CD4-positive, alpha-beta memory T cell (primary cell): ENCODE data around the gene NEK10. TPM values are rescaled to one million over a fixed set of nuclear protein-coding genes. Genes with fewer than 3 reads are reported as not detected.

Experiments used
- CTCF ChIA-PET: fragments of 350-600 bp; sonication (Branson Sonifier 250); formaldehyde crosslinking; loops from one replicate; lab custom pipeline; 2021; ENCODE audit warnings: inconsistent platforms; ENCODE audit not compliant: partially characterized antibody; lab: Charles Lee
- POLR2A ChIA-PET: fragments of 350-600 bp; sonication (Branson Sonifier 250); formaldehyde crosslinking; loops from one replicate; lab custom pipeline; 2021; ENCODE audit not compliant: partially characterized antibody; lab: Charles Lee
- DNase-seq, 5 donors: peaks; one replicate each; pipeline versions ENCODE4 v3.0.0 to v3.0.0-alpha.2; 2020 to 2022; ENCODE audit warnings: mixed read lengths in 1 of 5
- H3K27ac ChIP-seq: one replicate; pipeline ENCODE4 v1.7.0; 2013; ENCODE audit warnings: low read depth, low read length
- H3K27me3 ChIP-seq: 2 replicates; pipeline ENCODE4 v1.7.0; 2013; ENCODE audit warnings: mild to moderate bottlenecking, low read length, moderate library complexity; ENCODE audit not compliant: insufficient read depth
- H3K36me3 ChIP-seq: 2 replicates; pipeline ENCODE4 v1.7.0; 2013; ENCODE audit warnings: mild to moderate bottlenecking, low read length, moderate library complexity; ENCODE audit not compliant: insufficient read depth
- H3K4me1 ChIP-seq: 2 replicates; pipeline ENCODE4 v1.7.0; 2013; ENCODE audit warnings: mild to moderate bottlenecking, low read length, moderate library complexity; ENCODE audit not compliant: insufficient read depth
- H3K4me3 ChIP-seq, 2 donors: one replicate each; pipeline ENCODE4 v1.7.0; 2013; ENCODE audit warnings: low read length in 2 of 2, mild to moderate bottlenecking in 1 of 2
- H3K9me3 ChIP-seq, 2 donors: one replicate each; pipeline ENCODE4 v1.7.0; 2013; ENCODE audit warnings: low read length in 2 of 2, control low read depth in 1 of 2; ENCODE audit not compliant: control insufficient read depth in 1 of 2
- H3K27ac Mint-ChIP-seq, 7 donors: one replicate each; pipeline ENCODE4 v1.8.0; 2020 to 2021; ENCODE audit warnings: mixed read lengths in 7 of 7, mild to moderate bottlenecking in 6 of 7, inconsistent platforms in 3 of 7, moderate library complexity in 3 of 7
- H3K27me3 Mint-ChIP-seq, 2 donors: one replicate each; pipeline ENCODE4 v1.8.0; 2020 to 2021; ENCODE audit warnings: mixed read lengths in 2 of 2
- H3K36me3 Mint-ChIP-seq, 2 donors: one replicate each; pipeline ENCODE4 v1.8.0; 2020 to 2021; ENCODE audit warnings: mixed read lengths in 2 of 2, inconsistent platforms in 1 of 2, mild to moderate bottlenecking in 1 of 2
- H3K4me1 Mint-ChIP-seq, 4 donors: one replicate each; pipeline ENCODE4 v1.8.0; 2020 to 2021; ENCODE audit warnings: mixed read lengths in 4 of 4, mild to moderate bottlenecking in 1 of 4
- H3K4me3 Mint-ChIP-seq, 8 donors: one replicate each; pipeline ENCODE4 v1.8.0; 2020 to 2021; ENCODE audit warnings: mixed read lengths in 8 of 8, mild to moderate bottlenecking in 7 of 8, moderate library complexity in 6 of 8, inconsistent platforms in 3 of 8
- H3K9me3 Mint-ChIP-seq, 8 donors: one replicate each; pipeline ENCODE4 v1.8.0; 2020 to 2021; ENCODE audit warnings: mixed read lengths in 8 of 8, mild to moderate bottlenecking in 5 of 8, inconsistent platforms in 3 of 8, moderate library complexity in 1 of 8
- intact Hi-C: fragments of 100-400 bp; cut with micrococcal nuclease; formaldehyde crosslinking; loops from one replicate; pipeline ENCODE4 v1.15.1; 2023
- polyA plus RNA-seq, 2 donors: library from polyadenylated mRNA; unstranded; fragments of 300-500 nt; fragmentation: Illumina TruSeq; gene quantifications; one replicate each; pipeline ENCODE4 v1.2.3, GENCODE V29; 2021
- total RNA-seq, 2 experiments: library from RNA; stranded (reverse); gene quantifications; one replicate each; pipeline ENCODE4 v1.2.3, GENCODE V29; 2021

NEK10 gene
- total and polyA plus RNA-seq, 4 experiments from 2014 or later, result 0.10 to 2.7 (median 1.4) TPM; not detected in 1

DNA sequence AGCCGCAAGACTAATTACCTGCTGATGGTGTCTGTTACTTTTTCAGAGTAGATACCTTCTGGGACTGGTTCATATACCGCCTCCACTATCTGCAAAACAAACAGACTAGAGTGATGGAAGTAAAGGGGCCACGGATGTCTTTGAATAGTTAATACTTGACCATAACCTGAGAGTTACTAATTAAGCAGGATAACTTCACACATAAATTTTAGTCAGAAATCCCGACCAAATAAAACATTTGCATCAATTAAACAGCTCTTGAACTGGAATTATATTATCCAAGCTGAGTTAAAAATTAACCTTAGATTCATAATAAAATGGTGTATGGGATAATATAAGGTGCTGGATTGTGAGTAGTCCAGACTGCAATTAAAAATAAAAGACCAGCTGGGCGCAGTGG, 167.7 kb downstream of the NEK10 start:
- no peak overlapping the region for H3K27ac Mint-ChIP-seq
- H3K36me3 Mint-ChIP-seq, result no peaks in the 10 kb centered on the region
- H3K4me3 Mint-ChIP-seq, result no peak overlapping the region
- H3K4me3 ChIP-seq, result no peak overlapping the region
- no peaks in the 10 kb centered on the region for H3K36me3 ChIP-seq
- POLR2A ChIA-PET, result no interaction called here
- no peak overlapping the region for H3K27ac ChIP-seq
- no peaks in the 10 kb centered on the region for H3K4me1 ChIP-seq
- CTCF ChIA-PET, result interaction anchor here (1.6 kb wide), 1 partner anchor 67 kb away, joined by 3 read pairs; no protein-coding TSS in a partner anchor
- intact Hi-C loops, result no loop called here
- H3K9me3 Mint-ChIP-seq, result peaks cover 0 to 16% (median 2%) of the 10 kb centered on the region in 8 donors
- H3K4me1 Mint-ChIP-seq, result no peaks in the 10 kb centered on the region
- no peaks in the 10 kb centered on the region for H3K27me3 Mint-ChIP-seq
- H3K27me3 ChIP-seq, result no peaks in the 10 kb centered on the region
- no peaks in the 10 kb centered on the region for H3K9me3 ChIP-seq
- no peak for DNase-seq

- Mint-ChIP-seq H3K9me3 (peaks cover 0 to 16% (median 2%) of the 10 kb centered on the region in 8 donors), H3K4me1 (no peaks in the 10 kb centered on the region), H3K27ac (no peak overlapping the region), H3K4me3 (no peak overlapping the region), H3K36me3 (no peaks in the 10 kb centered on the region), H3K27me3 (no peaks in the 10 kb centered on the region)
- H3K9me3 ChIP-seq, result no peaks in the 10 kb centered on the region
- no peak overlapping the region for H3K27ac ChIP-seq
- ChIA-PET CTCF (interaction anchor here (1.6 kb wide), 1 partner anchor 66 kb away, joined by 3 read pairs; no protein-coding TSS in a partner anchor), POLR2A (no interaction called here)
- H3K36me3 ChIP-seq, result no peaks in the 10 kb centered on the region
- no peaks in the 10 kb centered on the region for H3K27me3 ChIP-seq
- DNase-seq, result no peak
- H3K4me3 ChIP-seq, result no peak overlapping the region
- intact Hi-C loops, result no loop called here
- no peaks in the 10 kb centered on the region for H3K4me1 ChIP-seq
Observed at GRCh38 chr3:27200721-27201489, 168.3 kb downstream of the NEK10 start.

- Histone ChIP-seq H3K36me3 (no peaks in the 10 kb centered on the region), H3K4me3 (no peak overlapping the region), H3K4me1 (no peaks in the 10 kb centered on the region), H3K9me3 (no peaks in the 10 kb centered on the region), H3K27ac (no peak overlapping the region), H3K27me3 (no peaks in the 10 kb centered on the region)
- intact Hi-C loops, result no loop called here
- CTCF ChIA-PET, result no interaction called here
- Mint-ChIP-seq H3K27ac (no peak overlapping the region), H3K4me1 (no peaks in the 10 kb centered on the region), H3K4me3 (no peak overlapping the region), H3K9me3 (peaks cover 0 to 10% (median 0%) of the 10 kb centered on the region in 8 donors), H3K27me3 (no peaks in the 10 kb centered on the region), H3K36me3 (no peaks in the 10 kb centered on the region)
- no peak for DNase-seq
- POLR2A ChIA-PET, result no interaction called here
Observed at GRCh38 chr3:27194861-27195483, 174.2 kb downstream of the NEK10 start.

DNA sequence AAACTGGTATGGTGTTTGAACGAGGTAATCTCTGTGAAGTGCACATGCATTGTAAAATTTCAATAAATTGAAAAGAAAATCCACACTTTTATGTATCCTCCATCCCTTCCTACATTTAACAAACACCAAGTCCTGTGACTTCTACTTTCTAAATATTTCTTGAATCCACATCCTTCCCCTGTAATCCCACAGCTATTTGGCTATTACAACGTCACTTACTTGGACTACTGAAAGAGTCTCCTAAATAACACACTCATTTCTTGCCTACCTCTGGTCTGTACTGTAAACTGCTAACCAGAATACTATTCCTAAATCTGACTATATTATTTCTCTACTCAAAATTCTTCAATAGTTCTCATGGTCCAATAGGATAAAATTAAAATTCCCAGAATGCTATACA, 176.1 kb downstream of the NEK10 start:
- Mint-ChIP-seq H3K36me3 (no peaks in the 10 kb centered on the region), H3K4me1 (no peaks in the 10 kb centered on the region), H3K27ac (no peak overlapping the region), H3K27me3 (no peaks in the 10 kb centered on the region), H3K4me3 (no peak overlapping the region), H3K9me3 (peaks cover 0 to 5% (median 0%) of the 10 kb centered on the region in 8 donors)
- DNase-seq, result no peak
- intact Hi-C loops, result no loop called here
- Histone ChIP-seq H3K4me3 (no peak overlapping the region), H3K27ac (no peak overlapping the region), H3K4me1 (no peaks in the 10 kb centered on the region), H3K36me3 (no peaks in the 10 kb centered on the region), H3K9me3 (no peaks in the 10 kb centered on the region), H3K27me3 (no peaks in the 10 kb centered on the region)
- POLR2A ChIA-PET, result no interaction called here
- CTCF ChIA-PET, result no interaction called here

- H3K4me3 Mint-ChIP-seq, result no peak overlapping the region
Observed at GRCh38 chr3:27186013-27186412, 183.2 kb downstream of the NEK10 start.

GRCh38 chr3:27185231-27185989, 183.8 kb downstream of the NEK10 start:
- Histone ChIP-seq H3K36me3 (no peaks in the 10 kb centered on the region), H3K27ac (no peak overlapping the region), H3K4me3 (no peak overlapping the region), H3K9me3 (no peaks in the 10 kb centered on the region), H3K4me1 (no peaks in the 10 kb centered on the region), H3K27me3 (no peaks in the 10 kb centered on the region)
- Mint-ChIP-seq H3K27me3 (no peaks in the 10 kb centered on the region), H3K9me3 (no peaks in the 10 kb centered on the region), H3K4me3 (no peak overlapping the region), H3K4me1 (no peaks in the 10 kb centered on the region), H3K27ac (no peak overlapping the region), H3K36me3 (no peaks in the 10 kb centered on the region)
- CTCF ChIA-PET, result no interaction called here
- intact Hi-C loops, result no loop called here
- DNase-seq, result no peak
- POLR2A ChIA-PET, result no interaction called here

More at GRCh38 chr3:27186013-27186412, 183.2 kb downstream of the NEK10 start:
- no peaks in the 10 kb centered on the region for H3K9me3 ChIP-seq
- Mint-ChIP-seq H3K27ac (no peak overlapping the region), H3K27me3 (no peaks in the 10 kb centered on the region), H3K4me1 (no peaks in the 10 kb centered on the region), H3K9me3 (no peaks in the 10 kb centered on the region), H3K36me3 (no peaks in the 10 kb centered on the region)
- intact Hi-C loops, result no loop called here
- no peaks in the 10 kb centered on the region for H3K36me3 ChIP-seq
- no peak overlapping the region for H3K4me3 ChIP-seq
- H3K27me3 ChIP-seq, result no peaks in the 10 kb centered on the region
- POLR2A ChIA-PET, result no interaction called here
- CTCF ChIA-PET, result no interaction called here
- no peaks in the 10 kb centered on the region for H3K4me1 ChIP-seq
- DNase-seq, result no peak
- no peak overlapping the region for H3K27ac ChIP-seq

- no peak overlapping the region for H3K4me3 Mint-ChIP-seq
- Histone ChIP-seq H3K4me3 (no peak overlapping the region), H3K27ac (no peak overlapping the region), H3K9me3 (no peaks in the 10 kb centered on the region), H3K4me1 (no peaks in the 10 kb centered on the region), H3K36me3 (no peaks in the 10 kb centered on the region), H3K27me3 (no peaks in the 10 kb centered on the region)
- no peaks in the 10 kb centered on the region for H3K9me3 Mint-ChIP-seq
- H3K27ac Mint-ChIP-seq, result no peak overlapping the region
- POLR2A ChIA-PET, result no interaction called here
- no peaks in the 10 kb centered on the region for H3K4me1 Mint-ChIP-seq
- no peaks in the 10 kb centered on the region for H3K36me3 Mint-ChIP-seq
- DNase-seq, result no peak
- CTCF ChIA-PET, result no interaction called here
- intact Hi-C loops, result no loop called here
- no peaks in the 10 kb centered on the region for H3K27me3 Mint-ChIP-seq
Observed at GRCh38 chr3:27184261-27184660, 184.9 kb downstream of the NEK10 start.
